ENCODE data around the gene CYP27B1. TPM values are rescaled to one million over a fixed set of nuclear protein-coding genes. Genes with fewer than 3 reads are reported as not detected.

CYP27B1 gene
- total RNA-seq, 1 experiment from 2014 or later = 4.7 TPM

- Histone ChIP-seq H3K4me1 (ENCODE audit: insufficient read depth, low read length, poor library complexity, severe bottlenecking) (peaks cover 24% of the 10 kb centered on the region), H3K36me3 (ENCODE audit: insufficient read depth, low read length, poor library complexity, severe bottlenecking) (peaks cover 6% of the 10 kb centered on the region), H3K27ac (ENCODE audit: low read depth, low read length, poor library complexity, severe bottlenecking) (no peak overlapping the region), H3K4me3 (ENCODE audit: low read depth, low read length, poor library complexity, severe bottlenecking) (no peak overlapping the region), H3K27me3 (replicated peaks; ENCODE audit: insufficient read depth, low read depth, low read length, poor library complexity) (no peaks in the 10 kb centered on the region), H3K9me3 (ENCODE audit: low read depth, low read length, poor library complexity, severe bottlenecking) (no peaks in the 10 kb centered on the region)
- CTCF ChIA-PET = no interaction called here
- POLR2A ChIA-PET (ENCODE audit: low non-redundant PET) = no interaction called here
- BruUV-seq (replicated peaks) = no TSS peak
- DNase-seq (ENCODE audit: low spot score) = no peak
- intact Hi-C loops (cut with micrococcal nuclease; ENCODE audit: unreplicated experiment) = no loop called here
- TF ChIP-seq EZH2 (IDR thresholded peaks at IDR 0.05; ENCODE audit: borderline replicate concordance, low read depth, low read length, poor library complexity, severe bottlenecking) (no peak), CTCF (conservative IDR thresholded peaks at IDR 0.05; ENCODE audit: low read depth, low read length) (no peak)
These were observed 9.1 kb downstream of the CYP27B1 start for GRCh38 chr12:57757771-57758170.

- CTCF ChIA-PET = interaction anchor here (0.6 to 1.9 kb wide), 3 partner anchors 9 to 15 kb away, joined by 3 to 10 read pairs (median 4); partner anchors contain the start of genes CYP27B1 and METTL1
- TF ChIP-seq CTCF (conservative IDR thresholded peaks at IDR 0.05; ENCODE audit: low read depth, low read length) (peak; percentile 73), EZH2 (IDR thresholded peaks at IDR 0.05; ENCODE audit: borderline replicate concordance, low read depth, low read length, poor library complexity, severe bottlenecking) (no peak)
- Histone ChIP-seq H3K9me3 (ENCODE audit: low read depth, low read length, poor library complexity, severe bottlenecking) (no peaks in the 10 kb centered on the region), H3K36me3 (ENCODE audit: insufficient read depth, low read length, poor library complexity, severe bottlenecking) (peaks cover 6% of the 10 kb centered on the region), H3K4me1 (ENCODE audit: insufficient read depth, low read length, poor library complexity, severe bottlenecking) (peaks cover 26% of the 10 kb centered on the region), H3K27me3 (replicated peaks; ENCODE audit: insufficient read depth, low read depth, low read length, poor library complexity) (no peaks in the 10 kb centered on the region), H3K27ac (ENCODE audit: low read depth, low read length, poor library complexity, severe bottlenecking) (no peak overlapping the region), H3K4me3 (ENCODE audit: low read depth, low read length, poor library complexity, severe bottlenecking) (peak overlapping the region; percentile 60)
- DNase-seq (ENCODE audit: low spot score) = no peak
- intact Hi-C loops (cut with micrococcal nuclease; ENCODE audit: unreplicated experiment) = no loop called here
- no TSS peak for BruUV-seq (replicated peaks)
- POLR2A ChIA-PET (ENCODE audit: low non-redundant PET) = interaction anchor here (0.6 to 0.7 kb wide), 2 partner anchors 28 to 189 kb away, joined by 4 to 17 read pairs; no protein-coding TSS in a partner anchor
These were observed 10.2 kb downstream of the CYP27B1 start for GRCh38 chr12:57756406-57757341.

DNA sequence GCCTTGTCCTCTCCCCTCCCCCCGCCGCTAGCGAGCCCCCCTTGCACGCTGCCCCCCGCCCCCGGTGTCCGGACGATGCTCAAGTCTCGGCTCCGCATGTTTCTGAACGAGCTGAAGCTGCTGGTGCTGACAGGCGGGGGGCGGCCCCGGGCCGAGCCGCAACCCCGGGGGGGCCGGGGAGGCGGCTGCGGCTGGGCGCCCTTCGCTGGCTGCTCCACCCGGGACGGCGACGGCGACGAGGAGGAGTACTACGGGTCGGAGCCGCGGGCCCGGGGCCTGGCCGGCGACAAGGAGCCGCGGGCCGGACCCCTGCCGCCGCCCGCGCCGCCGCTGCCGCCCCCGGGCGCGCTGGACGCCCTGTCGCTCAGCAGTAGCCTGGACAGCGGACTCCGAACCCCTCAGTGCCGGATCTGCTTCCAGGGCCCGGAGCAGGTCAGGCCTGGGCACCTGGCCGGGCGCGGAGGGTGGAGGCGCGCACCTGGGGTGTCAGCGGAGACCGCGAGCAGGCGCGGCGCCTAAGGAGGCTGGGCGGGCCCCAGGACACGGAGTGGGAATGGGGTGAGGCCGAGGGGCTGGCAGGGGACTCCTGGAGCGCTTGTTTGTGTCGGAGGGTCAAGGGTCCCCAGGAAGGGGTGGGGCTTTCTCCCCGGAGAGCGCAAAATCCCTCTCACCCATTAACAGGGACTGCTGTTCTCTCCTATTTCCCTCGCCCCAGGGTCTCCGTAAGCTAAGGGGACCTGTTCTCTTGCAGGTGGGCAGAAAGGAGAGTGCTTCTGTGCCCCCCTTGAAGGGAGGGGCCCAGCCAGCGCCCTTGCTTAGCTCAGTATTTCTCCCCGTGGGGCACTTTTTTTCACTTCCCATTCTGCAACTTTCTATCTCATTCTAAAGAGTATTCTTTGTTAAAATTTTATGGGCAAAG lies 11.2 kb downstream of the CYP27B1 start:
- H3K4me3 ChIP-seq (ENCODE audit: low read depth, low read length, poor library complexity, severe bottlenecking) = peak overlapping the region; percentile 60
- intact Hi-C loops (cut with micrococcal nuclease; ENCODE audit: unreplicated experiment) = no loop called here
- H3K4me1 ChIP-seq (ENCODE audit: insufficient read depth, low read length, poor library complexity, severe bottlenecking) = peaks cover 31% of the 10 kb centered on the region
- peaks cover 10% of the 10 kb centered on the region for H3K36me3 ChIP-seq (ENCODE audit: insufficient read depth, low read length, poor library complexity, severe bottlenecking)
- no peaks in the 10 kb centered on the region for H3K9me3 ChIP-seq (ENCODE audit: low read depth, low read length, poor library complexity, severe bottlenecking)
- CTCF ChIA-PET = interaction anchor here (1.1 to 1.9 kb wide), 2 partner anchors 10 to 12 kb away, joined by 3 to 10 read pairs; partner anchors contain the start of gene CYP27B1
- POLR2A ChIA-PET (ENCODE audit: low non-redundant PET) = interaction anchor here (0.6 kb wide), 1 partner anchor 52 kb away, joined by 4 read pairs; no protein-coding TSS in a partner anchor
- DNase-seq (ENCODE audit: low spot score) = no peak
- no peaks in the 10 kb centered on the region for H3K27me3 ChIP-seq (replicated peaks; ENCODE audit: insufficient read depth, low read depth, low read length, poor library complexity)
- H3K27ac ChIP-seq (ENCODE audit: low read depth, low read length, poor library complexity, severe bottlenecking) = no peak overlapping the region
- BruUV-seq (replicated peaks) = no TSS peak
- TF ChIP-seq CTCF (conservative IDR thresholded peaks at IDR 0.05; ENCODE audit: low read depth, low read length) (no peak), EZH2 (IDR thresholded peaks at IDR 0.05; ENCODE audit: borderline replicate concordance, low read depth, low read length, poor library complexity, severe bottlenecking) (no peak)
